OCI-LY1 (cell line): ENCODE measurements around the gene METTL9.

ENCODE experiments used
- CTCF ChIP-seq: fragments of 200-600 bp; sonication (generic), shearing (Covaris generic); IDR thresholded peaks from 2 replicates; pipeline ENCODE4 v1.5.1; 2017; ENCODE audit warnings: mild to moderate bottlenecking, antibody characterized with exemption, low read length, moderate library complexity, mixed read lengths
- EZH2 ChIP-seq: fragments of 200-600 bp; sonication (generic), shearing (Covaris generic); IDR thresholded peaks from 2 replicates; pipeline ENCODE4 v1.8.0; 2017; ENCODE audit warnings: borderline replicate concordance, mixed run types, mild to moderate bottlenecking, antibody characterized with exemption, low read length, moderate library complexity, mixed read lengths

DNA sequence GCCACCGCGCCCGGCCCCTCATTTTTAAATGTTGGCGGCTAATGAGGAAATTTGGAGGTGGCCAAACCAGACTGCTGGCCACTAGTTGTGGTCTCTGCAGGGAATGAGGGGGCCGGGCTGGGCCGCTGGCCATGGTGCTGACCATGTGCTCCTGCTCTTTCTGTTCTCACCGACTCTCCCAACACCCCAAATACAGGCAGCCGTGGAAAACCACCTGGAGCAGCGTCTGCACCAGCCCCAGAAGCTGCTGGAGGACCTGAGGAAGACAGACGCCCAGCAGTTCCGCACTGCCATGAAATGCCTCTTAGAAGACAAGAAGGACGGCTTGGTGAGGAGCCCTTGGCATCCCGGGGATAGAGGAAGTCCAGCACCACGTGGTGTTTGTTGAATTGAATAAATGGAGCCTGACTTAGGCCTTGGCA, 85.7 kb downstream of the METTL9 start:
- TF ChIP-seq CTCF (no peak), EZH2 (no peak)
